HEK293 (cell line): ENCODE measurements around the gene BEND4.

Experiments used
- CTCF ChIA-PET: fragments of 350-600 bp; formaldehyde crosslinking; extraction: SDS; loops from one replicate; lab custom pipeline; 2021; ENCODE audit warnings: antibody characterized with exemption; lab: Yijun Ruan, JAX
- POLR2A ChIA-PET: fragments of 300-600 bp; formaldehyde crosslinking; extraction: SDS; loops from one replicate; lab custom pipeline; 2020; ENCODE audit warnings: antibody characterized with exemption, inconsistent platforms; lab: Yijun Ruan, JAX
- H3K27ac ChIP-seq: fragments of 200-500 bp; sonication (Bioruptor generic); 2 replicates; pipeline ENCODE4 v1.5.1; 2014; ENCODE audit warnings: low read depth, low read length, control low read depth, inconsistent platforms; ENCODE audit errors: extremely low read depth
- H3K36me3 ChIP-seq, 2 experiments: fragments of 200-500 bp in 1 of 2; sonication (Bioruptor generic) in 1 of 2; 1 replicate in 1 of 2; 2 replicates in 1 of 2; pipeline ENCODE4 v1.5.1; 2014 to 2017; ENCODE audit warnings: inconsistent platforms in 2 of 2, low read length in 2 of 2; ENCODE audit not compliant: control insufficient read depth in 2 of 2, insufficient read depth in 1 of 2
- H3K4me1 ChIP-seq: fragments of 200-500 bp; sonication (Bioruptor generic); 2 replicates; pipeline ENCODE4 v1.5.1; 2014; ENCODE audit warnings: mild to moderate bottlenecking, low read length, inconsistent platforms; ENCODE audit not compliant: control insufficient read depth, insufficient read depth
- H3K4me3 ChIP-seq: 2 replicates; pipeline ENCODE4 v1.5.1; 2011; ENCODE audit warnings: low read depth, mild to moderate bottlenecking, control low read depth, low read length, moderate library complexity
- H3K9me3 ChIP-seq: fragments of 200-500 bp; sonication (Bioruptor generic); 2 replicates; pipeline ENCODE4 v1.5.1; 2014; ENCODE audit warnings: low read depth, low read length, inconsistent platforms; ENCODE audit not compliant: control insufficient read depth, insufficient read depth
- BCL6B ChIP-seq: fragments of 450-650 bp; formaldehyde crosslinking; IDR thresholded peaks from 2 replicates; pipeline ENCODE4 v1.5.1; 2017; ENCODE audit warnings: missing biosample characterization, missing genetic modification characterization
- ELK4 ChIP-seq: IDR thresholded peaks from 2 replicates; pipeline ENCODE4 v1.6.1; 2011; ENCODE audit warnings: mild to moderate bottlenecking, low read depth, low read length, borderline replicate concordance
- FEZF1 ChIP-seq: fragments of 450-650 bp; formaldehyde crosslinking; IDR thresholded peaks from 2 replicates; pipeline ENCODE4 v1.5.1; 2016; ENCODE audit warnings: missing biosample characterization, missing genetic modification characterization
- GLIS2 ChIP-seq: fragments of 450-650 bp; formaldehyde crosslinking; IDR thresholded peaks from 2 replicates; pipeline ENCODE4 v1.5.1; 2016; ENCODE audit warnings: missing biosample characterization, missing genetic modification characterization
- HOXC10 ChIP-seq: sonication (generic); formaldehyde crosslinking; IDR thresholded peaks from 2 replicates; pipeline ENCODE4 v1.8.1; 2023; ENCODE audit warnings: mild to moderate bottlenecking, missing genetic modification reagents
- KLF17 ChIP-seq: fragments of 450-650 bp; formaldehyde crosslinking; IDR thresholded peaks from 2 replicates; pipeline ENCODE4 v1.5.1; 2016; ENCODE audit warnings: missing biosample characterization, missing genetic modification characterization
- OVOL3 ChIP-seq: fragments of 450-650 bp; formaldehyde crosslinking; IDR thresholded peaks from 2 replicates; pipeline ENCODE4 v1.5.1; 2016; ENCODE audit warnings: missing biosample characterization, missing genetic modification characterization
- PRDM4 ChIP-seq: fragments of 450-650 bp; formaldehyde crosslinking; IDR thresholded peaks from 2 replicates; pipeline ENCODE4 v1.5.1; 2017; ENCODE audit warnings: missing biosample characterization, missing genetic modification characterization
- SETDB1 ChIP-seq: IDR thresholded peaks from one replicate; pipeline ENCODE4 v1.6.1; 2017; ENCODE audit warnings: mild to moderate bottlenecking, low read length, moderate library complexity, mixed read lengths; ENCODE audit not compliant: insufficient read length
- ZBTB11 ChIP-seq: fragments of 450-650 bp; formaldehyde crosslinking; conservative IDR thresholded peaks from 2 replicates; pipeline ENCODE4 v1.5.1; 2016; ENCODE audit warnings: low read depth, missing biosample characterization, missing genetic modification characterization
- ZEB2 ChIP-seq: fragments of 450-650 bp; formaldehyde crosslinking; IDR thresholded peaks from 2 replicates; pipeline ENCODE4 v1.5.1; 2016; ENCODE audit warnings: missing biosample characterization, missing genetic modification characterization
- ZNF155 ChIP-seq: fragments of 450-650 bp; formaldehyde crosslinking; IDR thresholded peaks from 2 replicates; pipeline ENCODE4 v1.5.1; 2016; ENCODE audit warnings: missing biosample characterization, missing genetic modification characterization
- ZNF223 ChIP-seq: fragments of 450-650 bp; formaldehyde crosslinking; IDR thresholded peaks from 2 replicates; pipeline ENCODE4 v1.5.1; 2016; ENCODE audit warnings: missing biosample characterization, missing genetic modification characterization
- ZNF274 ChIP-seq, 2 experiments: fragments of 200-500 bp in 1 of 2; fragments of 450-650 bp in 1 of 2; sonication (Bioruptor generic) in 1 of 2; formaldehyde crosslinking in 1 of 2; IDR thresholded peaks; 2 replicates each; pipeline versions ENCODE4 v1.5.1 to v1.6.1; 2014 to 2016; ENCODE audit warnings: borderline replicate concordance in 1 of 2, inconsistent platforms in 1 of 2, low read length in 1 of 2, missing biosample characterization in 1 of 2, missing genetic modification characterization in 1 of 2
- ZNF292 ChIP-seq: fragments of 450-650 bp; formaldehyde crosslinking; IDR thresholded peaks from 2 replicates; pipeline ENCODE4 v1.5.1; 2016; ENCODE audit warnings: low read depth, missing biosample characterization, missing genetic modification characterization, borderline replicate concordance
- ZNF416 ChIP-seq: fragments of 450-650 bp; formaldehyde crosslinking; IDR thresholded peaks from 2 replicates; pipeline ENCODE4 v1.5.1; 2016; ENCODE audit warnings: missing biosample characterization, missing genetic modification characterization
- ZNF521 ChIP-seq: fragments of 450-650 bp; formaldehyde crosslinking; IDR thresholded peaks from 2 replicates; pipeline ENCODE4 v1.5.1; 2017; ENCODE audit warnings: missing biosample characterization, mild to moderate bottlenecking, missing genetic modification characterization
- ZNF670 ChIP-seq: fragments of 450-650 bp; formaldehyde crosslinking; IDR thresholded peaks from 2 replicates; pipeline ENCODE4 v1.5.1; 2016; ENCODE audit warnings: missing biosample characterization, missing genetic modification characterization, low read depth
- ZNF843 ChIP-seq: fragments of 450-650 bp; formaldehyde crosslinking; IDR thresholded peaks from 2 replicates; pipeline ENCODE4 v1.5.1; 2016; ENCODE audit warnings: missing biosample characterization, missing genetic modification characterization

BEND4 gene

GRCh38 chr4:42197341-42197740, 44.9 kb upstream of the BEND4 start:
- TF ChIP-seq ELK4, result no peak
- TF ChIP-seq ZEB2 (tag by site-specific recombination), result no peak
- TF ChIP-seq ZNF416, result no peak
- no peak for TF ChIP-seq GLIS2 (tag by site-specific recombination)
- TF ChIP-seq ZNF292 (tag by site-specific recombination), result no peak
- TF ChIP-seq KLF17 (tag by site-specific recombination), result no peak
- no peak for TF ChIP-seq OVOL3 (tag by site-specific recombination)
- no peak for TF ChIP-seq ZNF274 (IDR thresholded peaks at IDR 0.05; ENCODE audit: low read length)
- TF ChIP-seq ZNF274 (tag by site-specific recombination; IDR thresholded peaks at IDR 0.05; ENCODE audit: borderline replicate concordance), result no peak
- TF ChIP-seq FEZF1 (tag by site-specific recombination), result no peak
- Histone ChIP-seq H3K9me3 (no peaks in the 10 kb centered on the region), H3K27ac (no peak overlapping the region), H3K4me1 (no peaks in the 10 kb centered on the region), H3K4me3 (no peak overlapping the region), H3K36me3 (no peaks in the 10 kb centered on the region)
- POLR2A ChIA-PET, result no interaction called here
- CTCF ChIA-PET, result no interaction called here

- Histone ChIP-seq H3K27ac (no peak overlapping the region), H3K4me1 (no peaks in the 10 kb centered on the region), H3K4me3 (no peak overlapping the region), H3K36me3 (no peaks in the 10 kb centered on the region), H3K9me3 (no peaks in the 10 kb centered on the region)
- ChIA-PET POLR2A (no interaction called here), CTCF (no interaction called here)
- TF ChIP-seq ZNF843 (tag by site-specific recombination), result no peak
- no peak for TF ChIP-seq BCL6B (tag by site-specific recombination)
- no peak for TF ChIP-seq HOXC10 (CRISPR knock-in tag)
- no peak for TF ChIP-seq ZBTB11 (tag by site-specific recombination)
- TF ChIP-seq ZNF155 (tag by site-specific recombination), result no peak
- TF ChIP-seq SETDB1, result no peak
- TF ChIP-seq ZNF223 (tag by site-specific recombination), result no peak
- TF ChIP-seq ZNF670, result no peak
- TF ChIP-seq ZNF521 (tag by site-specific recombination), result no peak
- no peak for TF ChIP-seq PRDM4
Observed at GRCh38 chr4:42172921-42173320, 20.5 kb upstream of the BEND4 start.
